Measurements from ENCODE around the gene RHBDF1.
A peak's percentile ranks its signal among the peaks of the same experiment; 100 is the strongest.
"Not testable (repeated sequence)": the region's sequence is repeated elsewhere in the genome, so short reads cannot be mapped to it uniquely, and the experiment has no call there.

Gene RHBDF1

GRCh38 chr16:56231-56927, 16.1 kb downstream of the RHBDF1 start:
- DNase-seq, result no peak

- DNase-seq, result no peak
These were observed 16.8 kb downstream of the RHBDF1 start for GRCh38 chr16:55571-56136.

DNA sequence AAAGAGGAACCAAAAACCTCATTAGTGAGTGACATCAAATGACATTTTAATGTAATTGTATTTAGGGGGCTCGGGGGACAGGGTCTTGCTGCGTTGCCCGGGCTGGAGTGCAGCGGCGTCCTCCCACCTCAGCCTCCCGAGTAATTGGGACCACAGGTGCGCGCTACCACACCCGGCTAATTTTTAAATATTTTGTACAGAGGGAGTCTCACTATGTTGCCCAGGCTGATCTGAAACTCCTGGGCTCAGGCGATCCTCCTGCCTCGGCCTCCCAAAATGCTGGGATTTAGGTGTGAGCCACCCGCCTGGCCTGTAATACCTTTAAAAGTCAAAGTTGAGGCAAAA, 18.2 kb downstream of the RHBDF1 start:
- no peak for DNase-seq

GRCh38 chr16:53346-54236, 18.8 kb downstream of the RHBDF1 start, which contains the start of the genes POLR3K and SNRNP25:
TSS of gene POLR3K (minus strand) at chr16:53608. CDS start at chr16:53586, 22 bp downstream.
TSS of gene SNRNP25 (plus strand) at chr16:53828. CDS start at chr16:54017, 189 bp downstream.
- peak; percentile 84 for DNase-seq

DNA sequence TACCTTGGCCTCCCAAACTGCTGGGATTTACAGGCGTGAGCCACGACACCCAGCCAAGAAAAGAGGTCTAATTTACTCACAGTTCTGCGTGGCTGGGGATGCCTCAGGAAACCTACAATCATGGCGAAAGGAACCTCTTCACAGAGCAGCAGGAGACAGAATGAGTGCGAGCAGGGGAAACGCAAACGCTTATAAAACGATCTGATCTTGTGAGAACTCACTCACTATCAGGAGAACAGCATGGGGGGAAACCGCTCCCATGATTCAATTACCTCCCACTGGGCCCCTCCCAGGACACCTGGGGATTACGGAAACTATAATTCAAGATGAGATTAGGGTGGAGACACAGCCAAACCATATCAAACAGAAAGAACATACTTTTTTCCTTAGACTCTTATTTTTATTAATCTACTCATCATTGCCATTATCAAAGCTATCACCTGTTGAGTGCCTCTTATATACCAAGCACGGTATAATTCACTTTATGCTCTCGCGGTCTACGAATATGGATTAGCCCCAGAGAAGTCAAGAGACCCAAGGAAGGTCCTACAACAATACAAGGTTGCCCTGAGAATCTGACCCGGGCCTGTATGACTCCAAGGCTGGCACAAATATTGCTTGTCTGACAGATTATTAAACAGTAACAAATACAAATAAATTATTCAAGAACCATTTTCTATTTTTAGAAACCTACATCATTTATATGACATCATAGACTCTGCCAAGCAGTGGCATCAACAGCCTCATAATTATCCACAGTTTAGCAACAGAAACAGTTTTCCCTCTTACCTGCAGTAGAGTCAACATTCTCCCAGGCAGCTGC, 21.5 kb downstream of the RHBDF1 start:
- no peak for DNase-seq

GRCh38 chr16:47234-47633, 25.2 kb downstream of the RHBDF1 start:
- no peak for DNase-seq

GRCh38 chr16:46510-46909, 25.9 kb downstream of the RHBDF1 start:
- not testable (repeated sequence) for DNase-seq

DNA sequence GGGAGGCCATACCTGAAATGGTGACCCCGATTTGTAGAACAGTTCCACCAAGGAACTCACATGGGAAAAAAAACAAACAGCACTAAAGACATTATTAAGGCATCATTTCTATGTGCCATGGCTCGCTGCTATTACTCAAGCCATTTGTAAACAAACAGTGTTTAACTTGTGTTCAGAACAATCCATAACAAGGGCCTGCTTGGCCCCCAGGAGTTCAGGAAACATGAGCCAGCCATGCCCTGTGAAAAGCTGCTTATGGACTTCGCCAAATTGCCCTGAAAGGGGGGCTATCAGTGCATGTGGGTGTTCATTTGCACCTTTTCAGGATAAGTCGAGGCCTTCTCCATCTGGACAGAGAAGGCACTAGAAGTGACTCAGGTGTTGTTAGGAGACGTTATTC, 27.0 kb downstream of the RHBDF1 start:
- DNase-seq, result no peak

DNA sequence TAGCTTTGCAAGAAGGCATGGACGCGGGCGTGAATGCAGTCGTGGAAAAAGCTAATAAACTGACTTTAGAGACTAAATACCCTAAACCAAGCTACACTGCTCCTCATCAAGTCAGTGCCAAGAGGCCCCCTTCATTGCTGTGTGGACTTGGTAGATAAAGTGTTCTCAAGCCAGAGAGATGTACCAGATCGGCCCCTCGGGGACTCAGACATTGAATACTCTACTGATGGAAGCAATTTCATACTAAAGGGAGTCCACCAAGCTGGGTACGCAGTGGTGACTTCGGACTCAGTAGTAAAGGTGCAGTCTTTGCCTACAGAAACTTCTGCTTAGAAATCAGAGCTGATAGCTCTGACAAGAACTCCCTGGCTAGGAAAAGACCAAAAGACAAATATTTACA, 27.8 kb downstream of the RHBDF1 start:
- no peak for DNase-seq

- no peak for DNase-seq
These were observed 29.1 kb downstream of the RHBDF1 start for GRCh38 chr16:43294-43693.

- DNase-seq, result no peak
These were observed 29.7 kb downstream of the RHBDF1 start for GRCh38 chr16:42691-43090.

DNA sequence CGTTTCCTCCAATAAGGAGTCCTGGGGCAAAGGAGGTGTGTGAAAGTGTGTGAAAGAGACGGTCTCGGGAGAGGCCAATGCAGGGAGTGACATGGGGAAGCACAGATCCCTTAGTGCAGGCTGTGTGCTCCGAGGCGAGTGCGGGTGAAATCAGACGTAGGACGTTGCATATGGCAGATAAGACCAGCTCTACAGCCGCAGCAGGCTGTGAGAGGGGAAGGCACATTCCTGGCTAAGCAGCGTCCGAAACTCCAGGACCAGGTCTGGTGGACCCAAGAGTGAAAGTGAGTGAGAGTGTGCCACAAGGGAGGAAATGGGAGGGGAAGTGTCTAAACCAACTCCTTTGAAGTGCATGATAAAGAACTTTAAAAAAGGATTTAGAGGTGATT, 30.4 kb downstream of the RHBDF1 start:
- no peak for DNase-seq

DNA sequence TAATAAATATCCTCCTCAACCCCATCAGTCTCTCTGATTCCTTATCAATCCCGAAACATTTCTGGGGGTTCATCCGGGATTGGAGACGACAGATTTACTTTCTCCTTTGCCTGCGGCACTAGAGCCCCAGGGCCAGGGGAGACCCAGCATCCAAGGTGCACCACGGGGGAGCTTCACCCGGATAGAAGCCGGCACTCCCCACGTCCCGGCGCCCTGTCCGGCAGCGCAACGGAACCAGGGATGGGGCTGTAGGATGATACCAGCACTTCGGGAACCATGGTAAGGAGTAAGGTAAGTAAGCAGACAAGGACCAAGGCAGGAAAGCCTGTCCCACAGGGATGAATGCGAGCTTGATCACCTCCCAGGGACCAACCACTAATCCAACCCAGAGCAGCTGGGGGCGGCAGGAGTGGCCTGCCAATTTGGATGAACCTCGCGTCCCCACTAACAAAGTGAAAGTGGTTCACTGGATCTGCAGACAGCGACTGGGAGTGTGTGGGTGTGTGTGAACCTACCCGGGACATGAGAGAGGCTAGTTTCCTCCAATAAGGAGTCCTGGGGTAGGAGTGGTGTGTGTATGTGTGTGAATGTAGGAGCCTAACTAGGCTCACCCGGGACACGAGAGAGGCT, 30.9 kb downstream of the RHBDF1 start:
- DNase-seq, result no peak

DNA sequence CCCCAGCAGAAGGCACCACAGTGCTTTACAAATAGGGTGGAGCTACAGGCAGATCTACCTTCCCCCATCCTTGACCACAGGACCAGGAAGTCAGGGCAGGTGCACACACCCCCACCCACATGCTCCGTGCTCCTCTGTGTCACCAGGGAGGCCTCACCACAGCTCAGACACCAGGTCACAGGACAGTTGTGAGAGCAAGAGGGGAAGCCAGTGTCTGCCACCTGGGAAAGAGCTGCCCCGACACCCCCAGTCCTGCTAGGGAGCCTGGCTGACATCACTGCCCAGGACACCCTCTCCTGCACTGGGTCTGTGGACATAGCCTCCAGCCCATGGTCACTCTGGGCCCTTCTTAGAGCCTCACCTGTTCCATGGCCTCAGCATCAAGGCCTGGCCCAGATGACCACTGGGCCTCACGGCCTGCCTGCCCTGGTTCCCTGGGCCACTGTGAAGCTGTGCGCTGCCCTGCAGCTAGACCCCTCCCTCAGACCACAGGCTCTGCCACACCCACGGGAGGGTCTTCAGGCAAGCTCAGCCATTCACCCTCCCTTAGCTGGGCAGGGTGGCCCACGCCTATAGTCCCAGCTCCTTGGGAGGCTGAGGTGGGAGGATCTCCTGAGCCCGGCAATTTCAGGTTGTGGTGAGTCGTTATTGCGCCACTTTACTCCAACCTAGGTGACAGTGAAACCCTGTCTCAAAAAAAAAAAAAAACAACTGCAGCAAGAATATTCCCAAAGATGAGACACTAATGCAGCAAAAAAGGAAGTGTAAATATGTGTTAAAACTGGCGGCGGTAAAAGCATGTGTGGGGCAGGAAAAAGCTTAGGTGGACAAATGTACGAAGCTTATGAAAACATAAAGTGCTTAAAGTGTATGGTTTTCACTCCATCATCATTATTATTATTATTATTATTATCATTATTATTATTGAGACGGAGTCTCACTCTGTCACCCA, 33.2 kb downstream of the RHBDF1 start:
- no peak for DNase-seq

DNA sequence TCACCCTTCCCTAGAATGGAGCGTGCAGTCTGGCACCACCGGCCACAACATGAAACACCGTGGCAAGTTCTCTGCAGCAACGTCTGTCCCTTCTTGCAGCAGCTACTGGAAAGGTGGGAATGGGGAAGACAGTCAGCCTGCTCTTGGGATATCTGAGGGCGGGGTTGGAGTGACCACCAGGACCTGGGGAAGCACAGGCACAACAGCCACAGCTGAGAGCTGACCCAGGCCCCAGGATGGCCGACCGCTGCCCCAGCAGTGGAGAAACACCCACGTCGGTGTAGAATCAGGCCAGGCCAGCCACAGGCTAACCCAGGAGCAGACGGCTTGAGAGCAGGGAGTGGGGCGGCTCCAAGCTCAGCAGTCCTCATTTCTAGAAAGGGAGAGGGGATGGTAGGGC, 34.2 kb downstream of the RHBDF1 start:
- DNase-seq, result not testable (repeated sequence)

DNA sequence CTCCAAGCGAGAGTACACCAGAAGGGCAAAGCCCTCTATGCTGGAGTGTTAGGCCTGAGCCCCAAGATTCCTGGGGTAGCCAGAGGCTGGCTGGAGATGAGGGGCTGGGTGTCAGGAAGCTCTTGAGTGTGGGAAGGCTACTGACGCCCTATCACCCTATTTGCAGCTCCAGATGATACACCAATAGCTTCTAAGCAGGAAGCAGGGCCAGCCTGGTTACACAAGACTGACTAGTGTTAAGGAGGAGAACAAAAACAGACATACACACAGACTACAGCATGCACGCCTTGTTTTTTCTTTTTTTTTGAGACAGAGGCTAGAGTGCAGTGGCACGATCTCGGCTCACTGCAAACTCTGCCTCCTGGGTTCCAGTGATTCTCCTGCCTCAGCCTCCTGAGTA, 34.9 kb downstream of the RHBDF1 start:
- DNase-seq, result no peak

- no peak for DNase-seq
These were observed 36.0 kb downstream of the RHBDF1 start for GRCh38 chr16:36336-36984.

DNA sequence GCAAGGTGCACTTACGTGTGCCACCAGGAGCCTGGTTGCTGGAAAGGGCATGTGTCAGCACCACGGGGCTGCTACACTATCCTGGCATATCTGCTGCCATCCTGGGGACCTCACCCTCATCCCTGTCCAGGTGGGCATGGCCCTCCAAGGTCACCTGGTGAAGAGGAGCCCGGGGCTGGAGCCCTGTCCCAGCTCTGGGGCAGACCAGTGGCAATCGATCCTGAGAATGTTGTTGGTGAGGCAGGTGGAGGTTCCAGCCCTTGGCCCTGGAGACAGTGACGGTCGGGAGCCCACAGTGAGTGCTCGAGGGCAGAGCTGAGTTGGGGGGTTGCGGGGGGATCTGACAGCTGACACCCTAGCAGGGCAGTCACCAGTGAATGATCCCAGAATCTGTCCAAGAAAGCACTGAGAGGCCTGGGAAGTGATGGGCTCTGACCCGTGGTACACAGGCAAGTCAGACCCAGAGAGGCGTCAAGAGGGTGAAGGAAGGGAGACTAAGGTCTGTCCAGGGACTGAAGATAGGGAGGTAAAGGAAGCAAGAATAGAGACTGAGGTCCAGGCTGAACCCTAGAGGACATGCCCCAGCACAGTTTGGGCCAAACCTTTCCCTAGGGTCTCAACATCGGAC, 36.6 kb downstream of the RHBDF1 start:
- DNase-seq, result no peak

- no peak for DNase-seq
These were observed 37.3 kb downstream of the RHBDF1 start for GRCh38 chr16:35011-35677.

DNA sequence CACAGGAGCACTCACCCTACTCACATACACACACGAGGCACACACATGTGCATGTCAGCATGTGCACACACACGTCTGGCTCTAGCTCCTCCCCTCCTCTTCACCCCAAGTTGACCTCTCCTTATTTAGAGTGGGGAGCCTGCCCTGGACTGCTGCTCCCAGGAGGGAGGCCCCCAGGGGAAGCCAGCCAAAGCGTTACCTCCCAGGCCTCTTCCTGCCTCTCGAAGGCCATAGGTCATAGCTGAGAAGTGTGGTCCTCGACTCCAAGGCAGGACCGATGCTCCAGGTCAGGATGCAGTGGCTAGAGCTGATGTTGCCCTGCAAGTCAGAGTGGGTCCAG, 37.8 kb downstream of the RHBDF1 start:
- no peak for DNase-seq
